Mesenchymal stem cell (in vitro differentiated cells and primary cell): ENCODE results near the gene RNFT1.
"Not testable (repeated sequence)": the region's sequence is repeated elsewhere in the genome, so short reads cannot be mapped to it uniquely, and the experiment has no call there.

Source experiments
- DNase-seq: peaks from one replicate; pipeline ENCODE4 v3.0.0-alpha.2; 2013
- H2AFZ ChIP-seq: one replicate; pipeline ENCODE4 v1.6.1; 2013; ENCODE audit warnings: low read depth, mild to moderate bottlenecking, control low read depth, inconsistent platforms, low read length, moderate library complexity
- H2AK5ac ChIP-seq: 2 replicates; pipeline ENCODE4 v1.6.1; 2013; ENCODE audit warnings: low read length, moderate library complexity, mild to moderate bottlenecking, inconsistent platforms; ENCODE audit not compliant: severe bottlenecking
- H2BK120ac ChIP-seq: one replicate; pipeline ENCODE4 v1.6.1; 2013; ENCODE audit warnings: low read depth, mild to moderate bottlenecking, inconsistent platforms, low read length, moderate library complexity
- H2BK12ac ChIP-seq, 2 experiments: one replicate each; pipeline ENCODE4 v1.6.1; 2013; ENCODE audit warnings: inconsistent platforms in 2 of 2, low read length in 2 of 2, mild to moderate bottlenecking in 2 of 2, moderate library complexity in 2 of 2, control low read depth in 1 of 2
- H2BK15ac ChIP-seq: one replicate; pipeline ENCODE4 v1.6.1; 2013; ENCODE audit warnings: mild to moderate bottlenecking, low read depth, inconsistent platforms; ENCODE audit not compliant: poor library complexity, severe bottlenecking
- H2BK5ac ChIP-seq: 2 replicates; pipeline ENCODE4 v1.6.1; 2013; ENCODE audit warnings: low read depth, mild to moderate bottlenecking, low read length, control low read depth, inconsistent platforms; ENCODE audit not compliant: poor library complexity, severe bottlenecking
- H3K14ac ChIP-seq, 2 experiments: one replicate each; pipeline ENCODE4 v1.6.1; 2013; ENCODE audit warnings: inconsistent platforms in 2 of 2, low read length in 2 of 2, control low read depth in 1 of 2, mild to moderate bottlenecking in 1 of 2, moderate library complexity in 1 of 2
- H3K18ac ChIP-seq, 2 experiments: one replicate each; pipeline ENCODE4 v1.6.1; 2013; ENCODE audit warnings: inconsistent platforms in 2 of 2, low read length in 2 of 2, control low read depth in 1 of 2, low read depth in 1 of 2, mild to moderate bottlenecking in 1 of 2
- H3K23ac ChIP-seq, 2 experiments: one replicate each; pipeline ENCODE4 v1.6.1; 2013; ENCODE audit warnings: inconsistent platforms in 2 of 2, low read length in 2 of 2, mild to moderate bottlenecking in 2 of 2, moderate library complexity in 2 of 2, control low read depth in 1 of 2
- H3K27ac ChIP-seq: 2 replicates; pipeline ENCODE4 v1.5.1; 2013; ENCODE audit warnings: mild to moderate bottlenecking, moderate library complexity, low read length, control low read depth, inconsistent platforms; ENCODE audit not compliant: poor library complexity, severe bottlenecking
- H3K27me3 ChIP-seq, 2 experiments: 2 replicates each; pipeline versions ENCODE4 v1.6.1 to v1.7.0; 2013; ENCODE audit warnings: low read length in 2 of 2, mild to moderate bottlenecking in 2 of 2, moderate library complexity in 2 of 2, control low read depth in 1 of 2, inconsistent platforms in 1 of 2; ENCODE audit not compliant: control insufficient read depth in 1 of 2, insufficient read depth in 1 of 2
- H3K36me3 ChIP-seq, 2 experiments: 2 replicates each; pipeline versions ENCODE4 v1.6.1 to v1.7.0; 2013; ENCODE audit warnings: low read length in 2 of 2, control low read depth in 1 of 2, inconsistent platforms in 1 of 2, low read depth in 1 of 2, mild to moderate bottlenecking in 1 of 2; ENCODE audit not compliant: insufficient read depth in 2 of 2, control insufficient read depth in 1 of 2
- H3K4ac ChIP-seq, 2 experiments: one replicate each; pipeline ENCODE4 v1.6.1; 2013; ENCODE audit warnings: inconsistent platforms in 2 of 2, low read length in 2 of 2, mild to moderate bottlenecking in 2 of 2, moderate library complexity in 2 of 2, control low read depth in 1 of 2, low read depth in 1 of 2
- H3K4me1 ChIP-seq: 2 replicates; pipeline ENCODE4 v1.6.1; 2013; ENCODE audit warnings: low read depth, low read length, control low read depth; ENCODE audit not compliant: control insufficient read depth, insufficient read depth
- H3K4me2 ChIP-seq: 2 replicates; pipeline ENCODE4 v1.6.1; 2013; ENCODE audit warnings: low read length, mild to moderate bottlenecking, inconsistent platforms; ENCODE audit not compliant: poor library complexity, severe bottlenecking
- H3K4me3 ChIP-seq, 2 experiments: 2 replicates each; pipeline versions ENCODE4 v1.5.1 to v1.7.0; 2013; ENCODE audit warnings: low read length in 2 of 2, mild to moderate bottlenecking in 2 of 2, control low read depth in 1 of 2, low read depth in 1 of 2; ENCODE audit not compliant: insufficient read depth in 1 of 2
- H3K79me1 ChIP-seq: replicated peaks from 2 replicates; pipeline ENCODE4 v1.6.1; 2013; ENCODE audit warnings: mild to moderate bottlenecking, control low read depth, low read length, inconsistent platforms; ENCODE audit not compliant: poor library complexity, severe bottlenecking
- H3K9ac ChIP-seq: 2 replicates; pipeline ENCODE4 v1.7.0; 2013; ENCODE audit warnings: mild to moderate bottlenecking, low read length, moderate library complexity
- H3K9me3 ChIP-seq: 2 replicates; pipeline ENCODE4 v1.7.0; 2013; ENCODE audit warnings: mild to moderate bottlenecking, low read length; ENCODE audit not compliant: control insufficient read depth
- H4K8ac ChIP-seq: one replicate; pipeline ENCODE4 v1.6.1; 2013; ENCODE audit warnings: inconsistent platforms, mild to moderate bottlenecking, low read length, moderate library complexity
- H4K91ac ChIP-seq: one replicate; pipeline ENCODE4 v1.6.1; 2013; ENCODE audit warnings: mild to moderate bottlenecking, low read length, inconsistent platforms
- WGBS: methylation state at CpG from one replicate; pipeline ENCODE4 v1.1.7; 2013; ENCODE audit warnings: mixed read lengths; 5-methylcytosine and 5-hydroxymethylcytosine counted together

RNFT1 gene

DNA sequence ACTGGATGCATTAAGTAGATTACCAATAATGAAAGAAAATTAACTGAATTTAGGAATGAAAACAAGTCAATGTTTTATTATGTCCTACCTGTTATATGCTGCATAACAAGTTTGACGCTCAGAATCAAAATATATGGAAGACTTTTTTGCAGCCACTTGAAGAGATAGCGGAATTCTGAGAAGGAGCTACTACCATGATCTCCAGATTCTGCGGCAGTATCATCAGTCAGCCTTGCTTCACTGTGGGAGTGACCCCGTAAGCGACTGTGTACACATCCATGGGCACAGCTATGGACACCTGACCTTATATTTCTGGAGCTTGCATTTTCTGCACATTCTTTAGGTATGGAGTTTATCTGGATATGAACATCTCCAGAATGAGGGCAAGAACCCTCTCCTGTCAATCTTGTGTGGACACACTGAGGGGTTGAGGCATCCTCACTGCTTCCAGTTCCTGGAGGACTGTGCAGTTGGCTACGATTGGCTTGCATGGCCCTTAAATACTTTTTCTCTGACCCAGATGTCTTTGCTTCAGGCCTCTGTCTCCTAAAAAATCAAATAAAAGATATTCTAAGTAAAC lies 1.7 kb downstream of the RNFT1 start:
- H3K27me3 ChIP-seq = no peaks in the 10 kb centered on the region
- H2AFZ ChIP-seq = no peak overlapping the region
- peaks cover 6% of the 10 kb centered on the region for H3K4me1 ChIP-seq
- DNase-seq = no peak
- H4K91ac ChIP-seq = no peak overlapping the region
- H3K4me3 ChIP-seq = peak overlapping the region in 1 of 2 experiments; percentile 90
- no peak overlapping the region for H2BK12ac ChIP-seq
- no peak overlapping the region for H3K4ac ChIP-seq
- no peak overlapping the region for H3K14ac ChIP-seq
- no peak overlapping the region for H2AK5ac ChIP-seq
- peak overlapping the region; percentile 99 for H3K9ac ChIP-seq
- H3K36me3 ChIP-seq = peaks cover 3 to 4% of the 10 kb centered on the region in 2 experiments
- H3K18ac ChIP-seq = no peak overlapping the region
- H2BK5ac ChIP-seq = no peak overlapping the region
- H2BK15ac ChIP-seq = no peak overlapping the region
- H3K79me1 ChIP-seq = peaks cover 6% of the 10 kb centered on the region
- no peak overlapping the region for H3K27ac ChIP-seq
- H3K4me2 ChIP-seq = no peak overlapping the region
- no peaks in the 10 kb centered on the region for H3K9me3 ChIP-seq
- H3K23ac ChIP-seq = no peak overlapping the region
- 96% methylated on average over 6 of the region's 6 CpGs for WGBS
- H2BK120ac ChIP-seq = no peak overlapping the region
- H4K8ac ChIP-seq = no peak overlapping the region

DNA sequence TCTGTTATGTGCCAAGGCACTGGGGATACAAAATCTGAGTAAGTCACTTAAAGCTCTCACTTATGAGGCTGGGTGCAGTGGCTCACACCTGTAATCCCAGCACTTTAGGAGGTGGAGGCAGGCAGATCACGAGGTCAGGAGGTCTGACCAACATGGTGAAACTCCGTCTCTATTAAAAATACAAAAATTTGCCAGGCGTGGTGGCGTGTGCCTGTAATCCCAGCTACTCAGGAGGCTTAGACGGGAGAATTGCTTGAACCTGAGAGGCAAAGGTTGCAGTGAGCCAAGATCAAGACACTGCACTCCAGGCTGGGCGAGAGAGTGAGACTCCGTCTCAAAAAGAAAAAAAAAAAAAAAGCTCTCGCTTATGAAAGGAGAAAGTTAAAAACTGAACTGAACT lies 5.0 kb downstream of the RNFT1 start:
- not testable (repeated sequence) for H2BK120ac ChIP-seq, H2BK5ac ChIP-seq, H2AK5ac ChIP-seq, H3K4me3 ChIP-seq, H3K9me3 ChIP-seq, H3K4ac ChIP-seq, H3K14ac ChIP-seq, H3K27me3 ChIP-seq, H3K23ac ChIP-seq, H3K4me2 ChIP-seq, DNase-seq, H2BK15ac ChIP-seq, H3K9ac ChIP-seq, H2AFZ ChIP-seq, H4K8ac ChIP-seq, H2BK12ac ChIP-seq, H3K4me1 ChIP-seq, H3K18ac ChIP-seq, H3K27ac ChIP-seq, H3K79me1 ChIP-seq, H4K91ac ChIP-seq
- H3K36me3 ChIP-seq = peaks cover 3 to 27% of the 10 kb centered on the region in 2 experiments
- 94% methylated on average over 7 of the region's 8 CpGs for WGBS

DNA sequence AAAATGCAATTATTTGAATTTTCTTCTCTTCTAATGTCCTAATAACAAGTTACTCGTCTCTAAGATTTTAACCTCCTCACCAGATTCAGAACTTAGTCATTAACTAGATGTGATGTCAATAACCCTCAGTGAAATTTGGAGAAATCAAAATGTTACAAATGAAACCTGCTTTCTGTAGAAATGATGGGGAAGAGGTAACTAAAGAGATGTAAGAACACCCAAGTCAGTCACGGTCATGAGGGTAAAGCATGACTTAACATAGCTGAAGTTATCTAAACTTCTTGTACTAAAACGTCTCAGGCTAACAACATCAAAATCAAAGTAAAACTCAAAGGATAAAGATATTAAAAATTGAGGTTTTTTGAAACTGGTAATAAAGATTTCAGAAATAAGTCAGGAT lies 9.7 kb downstream of the RNFT1 start:
- Histone ChIP-seq H3K4me3 (no peak overlapping the region), H3K9me3 (no peaks in the 10 kb centered on the region), H3K27me3 (no peaks in the 10 kb centered on the region), H3K79me1 (no peaks in the 10 kb centered on the region), H2BK12ac (no peak overlapping the region), H3K4me1 (no peaks in the 10 kb centered on the region), H4K91ac (no peak overlapping the region), H3K9ac (no peak overlapping the region), H3K4me2 (no peak overlapping the region), H2BK15ac (no peak overlapping the region), H2BK5ac (no peak overlapping the region), H2BK120ac (no peak overlapping the region), H2AK5ac (no peak overlapping the region), H3K18ac (no peak overlapping the region), H3K36me3 (peaks cover 6 to 51% of the 10 kb centered on the region in 2 experiments), H3K14ac (no peak overlapping the region), H3K23ac (no peak overlapping the region), H4K8ac (no peak overlapping the region), H2AFZ (no peak overlapping the region), H3K27ac (no peak overlapping the region), H3K4ac (no peak overlapping the region)
- WGBS = 100% methylated on average over 1 of the region's 3 CpGs
- DNase-seq = no peak

DNA sequence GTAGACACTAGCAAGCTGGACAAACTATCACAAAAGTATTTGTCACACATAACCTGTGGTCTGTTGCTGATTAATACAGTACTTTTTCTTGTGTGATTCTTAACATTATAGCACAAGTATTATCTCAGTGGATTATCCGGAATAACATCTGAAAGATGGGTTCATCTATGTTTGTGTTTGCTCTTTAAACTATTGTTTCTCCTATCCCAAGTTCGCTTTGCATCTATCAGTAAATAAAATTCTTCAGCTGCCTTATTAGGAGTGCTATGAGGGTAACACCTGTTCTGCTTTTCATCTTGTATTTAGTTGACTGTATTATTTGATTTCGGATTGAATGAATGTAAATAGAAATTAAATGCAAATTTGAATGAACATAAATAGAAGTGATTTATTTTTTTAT lies 14.5 kb downstream of the RNFT1 start:
- Histone ChIP-seq H3K14ac (no peak overlapping the region), H3K9ac (no peak overlapping the region), H3K4ac (no peak overlapping the region), H3K4me1 (no peaks in the 10 kb centered on the region), H3K36me3 (peaks cover 3 to 73% of the 10 kb centered on the region in 2 experiments), H4K8ac (no peak overlapping the region), H3K27me3 (no peaks in the 10 kb centered on the region), H3K4me2 (no peak overlapping the region), H2BK120ac (no peak overlapping the region), H4K91ac (no peak overlapping the region), H2BK15ac (no peak overlapping the region), H2AK5ac (no peak overlapping the region), H3K79me1 (peaks cover under 1% of the 10 kb centered on the region), H2BK12ac (no peak overlapping the region), H3K4me3 (no peak overlapping the region), H3K23ac (no peak overlapping the region), H3K27ac (no peak overlapping the region), H3K9me3 (no peaks in the 10 kb centered on the region), H2AFZ (no peak overlapping the region), H3K18ac (no peak overlapping the region), H2BK5ac (no peak overlapping the region)
- WGBS = 90% methylated on average over 2 of the region's 3 CpGs
- no peak for DNase-seq
